ENCODE measurements around the gene AUTS2. TPM values are rescaled to one million over a fixed set of nuclear protein-coding genes. Genes with fewer than 3 reads are reported as not detected.
"Not testable (repeated sequence)": the region's sequence is repeated elsewhere in the genome, so short reads cannot be mapped to it uniquely, and the experiment has no call there.

The AUTS2 gene
- total and polyA plus RNA-seq, 2 donors (not counting 1 experiment from before 2014, with no cell fraction given) = 0.60 to 9.1 TPM

- no peak overlapping the region for H3K27ac ChIP-seq (ENCODE audit: insufficient read depth, low read length)
- H3K4me2 ChIP-seq (ENCODE audit: extremely low read depth, insufficient read depth, low read length) = no peak overlapping the region
- H3K79me2 ChIP-seq (ENCODE audit: control insufficient read depth, insufficient read depth, low read length) = no peaks in the 10 kb centered on the region
- TF ChIP-seq EZH2 (IDR thresholded peaks at IDR 0.05; ENCODE audit: low read length, missing control alignments) = no peak
- TF ChIP-seq CTCF (conservative IDR thresholded peaks at IDR 0.05 in 1 of 2, IDR thresholded peaks at IDR 0.05 in 1 of 2; ENCODE audit: low read depth in 1 of 2, low read length in 2 of 2) = no peak
- H4K20me1 ChIP-seq (ENCODE audit: control insufficient read depth, extremely low read depth, insufficient read depth, low read length) = peaks cover 2% of the 10 kb centered on the region
- H3K27me3 ChIP-seq (ENCODE audit: control insufficient read depth, insufficient read depth, low read length) = no peaks in the 10 kb centered on the region
- H3K9ac ChIP-seq (ENCODE audit: insufficient read depth, low read length) = no peak overlapping the region
- H3K36me3 ChIP-seq (ENCODE audit: control insufficient read depth, insufficient read depth, low read length) = no peaks in the 10 kb centered on the region
- H2AFZ ChIP-seq (ENCODE audit: low read length) = no peak overlapping the region
- DNase-seq (ENCODE audit: low read depth in 2 of 2) = no peak
- H3K9me3 ChIP-seq (ENCODE audit: control insufficient read depth, insufficient read depth, low read depth, low read length) = no peaks in the 10 kb centered on the region
- H3K4me3 ChIP-seq (replicated peaks in 1 of 4; ENCODE audit: control extremely low read depth in 1 of 4, insufficient read depth in 1 of 4, low read depth in 3 of 4, low read length in 4 of 4) = no peak overlapping the region
- no peaks in the 10 kb centered on the region for H3K4me1 ChIP-seq (ENCODE audit: control insufficient read depth, extremely low read depth, insufficient read depth, low read length)
Observed at GRCh38 chr7:70360557-70360956, 762.3 kb downstream of the AUTS2 start.

DNA sequence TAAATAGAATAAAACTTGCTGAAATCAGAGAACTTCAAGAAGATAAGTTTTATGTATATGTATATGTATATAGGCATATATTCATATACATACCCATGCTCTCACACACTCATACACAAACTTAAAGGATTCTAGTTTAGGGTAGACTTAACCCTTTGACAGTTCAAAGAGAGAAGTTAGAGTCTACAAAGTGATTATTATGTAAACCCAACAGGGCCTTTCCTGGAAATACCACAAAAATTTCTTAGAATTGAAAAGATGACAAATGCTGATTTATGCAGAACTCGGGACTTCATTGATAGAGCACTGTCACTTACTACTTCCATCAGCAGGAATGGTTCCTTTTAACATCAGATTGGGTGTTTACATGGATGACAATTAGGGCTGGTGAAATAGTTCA, 763.5 kb downstream of the AUTS2 start:
- H3K9me3 ChIP-seq (ENCODE audit: control insufficient read depth, insufficient read depth, low read depth, low read length) = no peaks in the 10 kb centered on the region
- H3K4me3 ChIP-seq (replicated peaks in 1 of 4; ENCODE audit: control extremely low read depth in 1 of 4, insufficient read depth in 1 of 4, low read depth in 3 of 4, low read length in 4 of 4) = no peak overlapping the region
- H3K27ac ChIP-seq (ENCODE audit: insufficient read depth, low read length) = no peak overlapping the region
- H3K27me3 ChIP-seq (ENCODE audit: control insufficient read depth, insufficient read depth, low read length) = no peaks in the 10 kb centered on the region
- no peaks in the 10 kb centered on the region for H3K4me1 ChIP-seq (ENCODE audit: control insufficient read depth, extremely low read depth, insufficient read depth, low read length)
- TF ChIP-seq CTCF (conservative IDR thresholded peaks at IDR 0.05 in 1 of 2, IDR thresholded peaks at IDR 0.05 in 1 of 2; ENCODE audit: low read depth in 1 of 2, low read length in 2 of 2) (no peak), EZH2 (IDR thresholded peaks at IDR 0.05; ENCODE audit: low read length, missing control alignments) (no peak)
- H3K36me3 ChIP-seq (ENCODE audit: control insufficient read depth, insufficient read depth, low read length) = no peaks in the 10 kb centered on the region
- H3K9ac ChIP-seq (ENCODE audit: insufficient read depth, low read length) = no peak overlapping the region
- H3K79me2 ChIP-seq (ENCODE audit: control insufficient read depth, insufficient read depth, low read length) = no peaks in the 10 kb centered on the region
- no peak for DNase-seq (ENCODE audit: low read depth in 2 of 2)
- H2AFZ ChIP-seq (ENCODE audit: low read length) = no peak overlapping the region
- H3K4me2 ChIP-seq (ENCODE audit: extremely low read depth, insufficient read depth, low read length) = no peak overlapping the region
- H4K20me1 ChIP-seq (ENCODE audit: control insufficient read depth, extremely low read depth, insufficient read depth, low read length) = peaks cover 2% of the 10 kb centered on the region

GRCh38 chr7:70364393-70364792, 766.1 kb downstream of the AUTS2 start:
- not testable (repeated sequence) for H3K27ac ChIP-seq (ENCODE audit: insufficient read depth, low read length); H3K79me2 ChIP-seq (ENCODE audit: control insufficient read depth, insufficient read depth, low read length); H3K4me3 ChIP-seq (replicated peaks in 1 of 4; ENCODE audit: control extremely low read depth in 1 of 4, insufficient read depth in 1 of 4, low read depth in 3 of 4, low read length in 4 of 4); DNase-seq (ENCODE audit: low read depth in 2 of 2); H3K4me1 ChIP-seq (ENCODE audit: control insufficient read depth, extremely low read depth, insufficient read depth, low read length); H3K9ac ChIP-seq (ENCODE audit: insufficient read depth, low read length); H3K27me3 ChIP-seq (ENCODE audit: control insufficient read depth, insufficient read depth, low read length); H3K4me2 ChIP-seq (ENCODE audit: extremely low read depth, insufficient read depth, low read length); H4K20me1 ChIP-seq (ENCODE audit: control insufficient read depth, extremely low read depth, insufficient read depth, low read length); H2AFZ ChIP-seq (ENCODE audit: low read length); H3K36me3 ChIP-seq (ENCODE audit: control insufficient read depth, insufficient read depth, low read length); H3K9me3 ChIP-seq (ENCODE audit: control insufficient read depth, insufficient read depth, low read depth, low read length)
